HEK293T (cell line): ENCODE measurements around the gene IL7R.

Source experiments
- CTCF ChIA-PET: fragments of 350-600 bp; formaldehyde crosslinking; extraction: SDS; loops from one replicate; lab custom pipeline; 2021; ENCODE audit warnings: antibody characterized with exemption, inconsistent platforms; lab: Yijun Ruan, JAX
- POLR2A ChIA-PET: fragments of 350-600 bp; formaldehyde crosslinking; extraction: SDS; loops from one replicate; lab custom pipeline; 2020; ENCODE audit warnings: antibody characterized with exemption, inconsistent platforms; lab: Yijun Ruan, JAX
- DNase-seq: peaks from one replicate; pipeline ENCODE4 v3.0.0; 2012; ENCODE audit warnings: mixed read lengths; ENCODE audit errors: extremely low spot score
- ARNT ChIP-seq: fragments of 450-650 bp; IDR thresholded peaks from 2 replicates; pipeline ENCODE4 v1.6.1; 2017; ENCODE audit warnings: mild to moderate bottlenecking
- BHLHE40 ChIP-seq: fragments of 450-650 bp; IDR thresholded peaks from 2 replicates; pipeline ENCODE4 v1.6.1; 2016; ENCODE audit warnings: mild to moderate bottlenecking, moderate library complexity, borderline replicate concordance
- CTBP1 ChIP-seq: fragments of 450-650 bp; IDR thresholded peaks from 2 replicates; pipeline ENCODE4 v1.6.1; 2016; ENCODE audit warnings: borderline replicate concordance
- ELF4 ChIP-seq: fragments of 450-650 bp; IDR thresholded peaks from 2 replicates; pipeline ENCODE4 v1.6.1; 2017; ENCODE audit warnings: antibody characterized with exemption
- FOXA1 ChIP-seq: fragments of 450-650 bp; IDR thresholded peaks from 2 replicates; pipeline ENCODE4 v1.6.1; 2016; ENCODE audit warnings: mild to moderate bottlenecking
- FOXK2 ChIP-seq: fragments of 450-650 bp; IDR thresholded peaks from 2 replicates; pipeline ENCODE4 v1.6.1; 2016; ENCODE audit warnings: mild to moderate bottlenecking
- FOXM1 ChIP-seq: fragments of 450-650 bp; IDR thresholded peaks from 2 replicates; pipeline ENCODE4 v1.6.1; 2017; ENCODE audit warnings: mild to moderate bottlenecking, borderline replicate concordance
- HDGF ChIP-seq: fragments of 450-650 bp; IDR thresholded peaks from 2 replicates; pipeline ENCODE4 v1.6.1; 2017; ENCODE audit warnings: antibody characterized with exemption, borderline replicate concordance
- L3MBTL2 ChIP-seq: fragments of 450-650 bp; conservative IDR thresholded peaks from 2 replicates; pipeline ENCODE4 v1.6.1; 2016; ENCODE audit warnings: mild to moderate bottlenecking
- LEF1 ChIP-seq: fragments of 450-650 bp; IDR thresholded peaks from 2 replicates; pipeline ENCODE4 v1.6.1; 2017; ENCODE audit warnings: mild to moderate bottlenecking, borderline replicate concordance
- NFRKB ChIP-seq: fragments of 450-650 bp; IDR thresholded peaks from 2 replicates; pipeline ENCODE4 v1.6.1; 2016; ENCODE audit warnings: mild to moderate bottlenecking, moderate library complexity
- SP1 ChIP-seq: fragments of 450-650 bp; IDR thresholded peaks from 2 replicates; pipeline ENCODE4 v1.6.1; 2017
- SUZ12 ChIP-seq: fragments of 450-650 bp; IDR thresholded peaks from 2 replicates; pipeline ENCODE4 v1.6.1; 2016; ENCODE audit warnings: mild to moderate bottlenecking
- TARDBP ChIP-seq: fragments of 450-650 bp; IDR thresholded peaks from 2 replicates; pipeline ENCODE4 v1.6.1; 2016
- ZNF384 ChIP-seq: fragments of 450-650 bp; IDR thresholded peaks from 2 replicates; pipeline ENCODE4 v1.6.1; 2016
- TF ChIP-seq, protein P1 (sequence below): fragments of 450-650 bp; IDR thresholded peaks from 2 replicates; pipeline ENCODE4 v1.6.1; 2016

The IL7R gene

GRCh38 chr5:35904443-35905132 is 47.9 kb downstream of the IL7R start:
- DNase-seq: no peak
- CTCF ChIA-PET: no interaction called here
- POLR2A ChIA-PET: no interaction called here
- TF ChIP-seq ARNT: no peak
- no peak for TF ChIP-seq FOXM1
- TF ChIP-seq HDGF: no peak
- TF ChIP-seq, protein P1, sequence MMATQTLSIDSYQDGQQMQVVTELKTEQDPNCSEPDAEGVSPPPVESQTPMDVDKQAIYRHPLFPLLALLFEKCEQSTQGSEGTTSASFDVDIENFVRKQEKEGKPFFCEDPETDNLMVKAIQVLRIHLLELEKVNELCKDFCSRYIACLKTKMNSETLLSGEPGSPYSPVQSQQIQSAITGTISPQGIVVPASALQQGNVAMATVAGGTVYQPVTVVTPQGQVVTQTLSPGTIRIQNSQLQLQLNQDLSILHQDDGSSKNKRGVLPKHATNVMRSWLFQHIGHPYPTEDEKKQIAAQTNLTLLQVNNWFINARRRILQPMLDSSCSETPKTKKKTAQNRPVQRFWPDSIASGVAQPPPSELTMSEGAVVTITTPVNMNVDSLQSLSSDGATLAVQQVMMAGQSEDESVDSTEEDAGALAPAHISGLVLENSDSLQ: no peak
- no peak for TF ChIP-seq CTBP1
- no peak for TF ChIP-seq L3MBTL2
- no peak for TF ChIP-seq ZNF384

DNA sequence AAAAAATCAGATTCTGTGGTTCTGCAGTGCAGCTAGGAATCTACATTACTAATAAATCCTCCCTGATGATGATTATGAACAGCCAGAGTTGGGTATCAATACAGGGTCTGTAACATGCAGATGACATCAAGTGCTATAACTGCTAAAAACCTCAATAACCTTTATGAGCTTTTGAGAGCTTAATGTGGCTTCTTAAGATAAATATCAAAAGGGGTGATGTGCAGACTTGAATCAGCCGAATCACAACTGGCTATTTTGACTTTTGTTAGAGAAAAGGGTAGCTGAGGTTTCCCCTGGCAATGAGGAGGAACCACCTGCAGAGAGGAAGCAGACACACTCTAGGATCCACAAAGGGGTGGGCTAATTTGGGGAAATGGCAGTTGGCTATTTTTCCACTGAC is 51.5 kb downstream of the IL7R start:
- ChIA-PET CTCF (no interaction called here), POLR2A (no interaction called here)
- DNase-seq: no peak
- TF ChIP-seq SP1 (no peak), NFRKB (no peak), TARDBP (no peak), ELF4 (no peak), HDGF (no peak), FOXK2 (no peak), CTBP1 (no peak), FOXM1 (no peak), ARNT (no peak), ZNF384 (no peak), BHLHE40 (no peak), LEF1 (no peak), SUZ12 (no peak), FOXA1 (no peak), L3MBTL2 (no peak)
- TF ChIP-seq, protein P1: no peak

- CTCF ChIA-PET: interaction anchor here (0.6 kb wide), 1 partner anchor 1478 kb away, joined by 5 read pairs; no protein-coding TSS in a partner anchor
- no peak for DNase-seq
- POLR2A ChIA-PET: no interaction called here
- TF ChIP-seq ELF4 (no peak), FOXA1 (no peak), L3MBTL2 (no peak), FOXK2 (no peak), CTBP1 (no peak), TARDBP (no peak), HDGF (no peak), ZNF384 (no peak), ARNT (no peak)
These were observed 52.1 kb downstream of the IL7R start for GRCh38 chr5:35908814-35909213.

- no peak for DNase-seq
- CTCF ChIA-PET: no interaction called here
These were observed 62.5 kb downstream of the IL7R start for GRCh38 chr5:35919191-35919590.

DNA sequence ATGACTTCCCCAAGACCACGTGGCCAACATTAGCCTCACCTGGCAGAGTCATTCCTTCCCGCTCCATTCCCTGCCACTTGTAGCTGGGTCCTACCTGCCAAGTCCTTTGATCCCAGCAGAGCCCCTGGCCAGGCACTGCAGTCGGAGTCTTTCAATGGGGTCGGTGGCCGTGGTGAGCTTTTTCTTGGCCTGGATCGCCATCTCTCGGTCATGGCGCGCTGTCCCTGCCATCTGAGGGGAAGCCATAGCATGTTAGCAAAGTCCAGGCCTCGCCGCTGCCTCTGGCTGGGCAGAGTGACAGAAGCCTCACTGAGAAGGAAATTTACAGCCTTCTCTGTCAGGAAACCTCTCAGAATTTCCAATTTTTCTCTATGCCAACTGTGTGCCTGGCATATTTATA is 64.2 kb downstream of the IL7R start:
- TF ChIP-seq FOXA1 (no peak), FOXM1 (no peak), ARNT (no peak), SP1 (no peak), FOXK2 (no peak), SUZ12 (no peak), NFRKB (no peak), LEF1 (no peak), TARDBP (no peak), ZNF384 (no peak), BHLHE40 (no peak), CTBP1 (no peak), ELF4 (no peak), HDGF (no peak), L3MBTL2 (no peak)
- TF ChIP-seq, protein P1: no peak
- POLR2A ChIA-PET: no interaction called here
- peak; percentile 18 for DNase-seq
- CTCF ChIA-PET: no interaction called here

More at GRCh38 chr5:35919191-35919590, 62.5 kb downstream of the IL7R start:
- POLR2A ChIA-PET: no interaction called here
- no peak for TF ChIP-seq ARNT
- TF ChIP-seq L3MBTL2: no peak
- no peak for TF ChIP-seq SUZ12
- TF ChIP-seq, protein P1: no peak
- TF ChIP-seq FOXM1: no peak
- TF ChIP-seq NFRKB: no peak
- no peak for TF ChIP-seq CTBP1
- no peak for TF ChIP-seq ELF4
- no peak for TF ChIP-seq LEF1
- TF ChIP-seq FOXK2: no peak
- no peak for TF ChIP-seq ZNF384
- TF ChIP-seq BHLHE40: no peak
- TF ChIP-seq TARDBP: no peak
- TF ChIP-seq SP1: no peak
- no peak for TF ChIP-seq FOXA1
- no peak for TF ChIP-seq HDGF
